SK-N-MC (cell line): ENCODE results near the gene FAM9A.

ENCODE experiments used
- EZH2 ChIP-seq: fragments of 200-600 bp; sonication (generic); IDR thresholded peaks from one replicate; pipeline ENCODE4 v1.6.1; 2017; ENCODE audit warnings: antibody characterized with exemption
- POLR2AphosphoS5 ChIP-seq: IDR thresholded peaks from 2 replicates; pipeline ENCODE4 v1.6.1; 2012; ENCODE audit warnings: mild to moderate bottlenecking, low read depth, low read length, borderline replicate concordance

DNA sequence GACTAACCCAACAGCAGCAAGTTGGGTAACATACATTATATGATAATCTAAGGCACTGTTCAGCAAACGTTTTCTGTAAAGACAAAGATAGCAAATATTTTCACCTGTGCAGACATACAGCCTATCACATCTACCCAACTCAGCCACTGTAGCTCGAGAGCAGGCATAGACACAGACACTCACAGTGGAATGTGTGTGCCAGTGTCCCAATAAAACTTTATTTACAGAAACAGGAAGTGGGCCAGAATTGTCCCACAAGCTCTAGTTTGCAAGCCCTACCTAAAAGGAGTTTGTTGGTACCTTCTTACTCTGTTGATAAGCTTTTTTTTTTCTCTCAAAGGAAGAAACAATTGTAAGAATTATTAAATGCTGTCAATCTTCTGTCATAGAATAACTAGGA, 11.9 kb upstream of the FAM9A start:
- no peak for TF ChIP-seq EZH2
- no peak for TF ChIP-seq POLR2AphosphoS5
